B cell (primary cell): Measurements from ENCODE around the gene WDFY4. TPM values are rescaled to one million over a fixed set of nuclear protein-coding genes. Genes with fewer than 3 reads are reported as not detected.

ENCODE experiments used
- ATAC-seq: fragments of 200-7000 bp; cut with Tn5 transposase; one replicate; pipeline ENCODE4 v1.10.0; 2021; ENCODE audit warnings: low read depth, mild to moderate bottlenecking, moderate number of reproducible peaks, moderate library complexity
- CTCF ChIA-PET: fragments of 350-600 bp; sonication (Branson Sonifier 250); formaldehyde crosslinking; loops from one replicate; lab custom pipeline; 2021; ENCODE audit warnings: antibody characterized with exemption, inconsistent platforms; lab: Charles Lee
- POLR2A ChIA-PET: fragments of 350-600 bp; sonication (Branson Sonifier 250); formaldehyde crosslinking; loops from one replicate; lab custom pipeline; 2021; ENCODE audit warnings: antibody characterized with exemption; lab: Charles Lee
- DNase-seq: peaks from one replicate; pipeline ENCODE4 v3.0.0; 2013
- H2AFZ ChIP-seq: 2 replicates; pipeline ENCODE4 v1.6.1; 2012; ENCODE audit warnings: mild to moderate bottlenecking, low read depth, low read length; ENCODE audit not compliant: insufficient read depth, poor library complexity, severe bottlenecking
- H3K27ac ChIP-seq, 2 donors: 1 replicate in 1 of 2; 2 replicates in 1 of 2; pipeline ENCODE4 v1.5.1; 2012 to 2013; ENCODE audit warnings: low read length in 2 of 2, mild to moderate bottlenecking in 2 of 2, moderate library complexity in 1 of 2
- H3K27me3 ChIP-seq, 4 experiments: fragments of 200-600 bp in 1 of 4; sonication (generic) in 1 of 4; replicated peaks in 1 of 4; 1 replicate in 2 of 4; 2 replicates in 2 of 4; pipeline versions ENCODE4 v1.6.1 to v1.7.0; 2013 to 2016; ENCODE audit warnings: low read length in 3 of 4, mild to moderate bottlenecking in 2 of 4, mixed read lengths in 1 of 4, moderate library complexity in 1 of 4; ENCODE audit not compliant: insufficient read depth in 4 of 4, control insufficient read depth in 3 of 4; ENCODE audit errors: control extremely low read depth in 1 of 4
- H3K36me3 ChIP-seq, 2 experiments: replicated peaks in 1 of 2; 1 replicate in 1 of 2; 2 replicates in 1 of 2; pipeline versions ENCODE4 v1.6.1 to v1.7.1; 2013; ENCODE audit warnings: low read length in 1 of 2; ENCODE audit not compliant: insufficient read depth in 2 of 2, control insufficient read depth in 1 of 2; ENCODE audit errors: control extremely low read depth in 1 of 2, extremely low read depth in 1 of 2
- H3K4me1 ChIP-seq, 2 donors: fragments of 200-600 bp in 1 of 2; sonication (generic) in 1 of 2; 1 replicate in 1 of 2; 2 replicates in 1 of 2; pipeline versions ENCODE4 v1.5.1 to v1.6.1; 2013 to 2017; ENCODE audit warnings: low read length in 2 of 2; ENCODE audit not compliant: control insufficient read depth in 2 of 2, insufficient read depth in 2 of 2
- H3K4me2 ChIP-seq: replicated peaks from 2 replicates; pipeline ENCODE3; 2012; ENCODE audit warnings: mild to moderate bottlenecking, low read depth, low read length; ENCODE audit not compliant: poor library complexity, severe bottlenecking
- H3K4me3 ChIP-seq, 5 experiments: fragments of 200-600 bp in 1 of 5; sonication (generic) in 1 of 5; 1 replicate in 3 of 5; 2 replicates in 2 of 5; pipeline versions ENCODE4 v1.5.1 to v1.7.0; 2011 to 2016; ENCODE audit warnings: low read length in 4 of 5, mild to moderate bottlenecking in 4 of 5, low read depth in 2 of 5, control low read depth in 1 of 5, moderate library complexity in 1 of 5; ENCODE audit not compliant: insufficient read depth in 1 of 5; ENCODE audit errors: control extremely low read depth in 1 of 5, extremely low read depth in 1 of 5
- H3K79me2 ChIP-seq: fragments of 200-600 bp; sonication (generic); one replicate; pipeline ENCODE4 v1.6.0; 2016; ENCODE audit warnings: low read length; ENCODE audit not compliant: control insufficient read depth, insufficient read depth
- H3K9ac ChIP-seq: fragments of 200-600 bp; sonication (generic); 2 replicates; pipeline ENCODE4 v1.6.1; 2017; ENCODE audit warnings: mild to moderate bottlenecking, low read length, moderate library complexity
- H3K9me3 ChIP-seq, 3 donors: one replicate each; pipeline versions ENCODE4 v1.6.1 to v1.7.1; 2013; ENCODE audit warnings: low read length in 2 of 3; ENCODE audit not compliant: control insufficient read depth in 2 of 3, insufficient read depth in 1 of 3; ENCODE audit errors: control extremely low read depth in 1 of 3
- H4K20me1 ChIP-seq: 2 replicates; pipeline ENCODE4 v1.6.0; 2012; ENCODE audit warnings: mild to moderate bottlenecking, low read length; ENCODE audit not compliant: insufficient read depth, control insufficient read depth, poor library complexity, severe bottlenecking
- H3K27ac Mint-ChIP-seq: one replicate; pipeline ENCODE4 v1.8.0; 2021; ENCODE audit warnings: mixed read lengths
- H3K27me3 Mint-ChIP-seq: one replicate; pipeline ENCODE4 v1.8.0; 2021; ENCODE audit warnings: mixed read lengths
- H3K4me1 Mint-ChIP-seq: one replicate; pipeline ENCODE4 v1.8.0; 2021; ENCODE audit warnings: mixed read lengths
- H3K4me3 Mint-ChIP-seq: one replicate; pipeline ENCODE4 v1.8.0; 2021; ENCODE audit warnings: mixed read lengths
- H3K9me3 Mint-ChIP-seq: one replicate; pipeline ENCODE4 v1.8.0; 2022; ENCODE audit warnings: mixed read lengths; ENCODE audit not compliant: insufficient read depth
- CTCF ChIP-seq: fragments of 200-600 bp; IDR thresholded peaks from one replicate; pipeline ENCODE4 v1.8.0; 2022; ENCODE audit warnings: antibody characterized with exemption, mild to moderate bottlenecking
- EZH2 ChIP-seq: IDR thresholded peaks from 2 replicates; pipeline ENCODE4 v1.6.1; 2012; ENCODE audit warnings: borderline replicate concordance, low read depth, mild to moderate bottlenecking, moderate library complexity, low read length; ENCODE audit not compliant: insufficient read depth, poor library complexity, severe bottlenecking
- WGBS: methylation state at CpG from one replicate; pipeline ENCODE4 v1.1.5; 2013; ENCODE audit warnings: missing lambda C conversion rate; ENCODE audit not compliant: insufficient coverage; 5-methylcytosine and 5-hydroxymethylcytosine counted together
- intact Hi-C: fragments of 100-400 bp; cut with micrococcal nuclease; formaldehyde crosslinking; loops from one replicate; pipeline ENCODE4 v1.10.0; 2022
- polyA plus RNA-seq: library from polyadenylated mRNA; depleted of rRNA; stranded (reverse); fragments of >200 nt; gene quantifications from 2 replicates; pipeline ENCODE4 v1.2.3, GENCODE V29; 2012
- total RNA-seq, 2 donors: library from RNA; stranded (reverse); fragments of 120-200 nt in 1 of 2; gene quantifications; 1 replicate in 1 of 2; 2 replicates in 1 of 2; pipeline versions ENCODE4 v1.2.3 to v1.2.4, GENCODE V29; 2013 to 2022

WDFY4 gene
- total and polyA plus RNA-seq, 2 donors (not counting 1 experiment from before 2014, with no cell fraction given), result 262 to 560 TPM

- Mint-ChIP-seq H3K4me1 (peaks cover 45% of the 10 kb centered on the region), H3K9me3 (peaks cover 3% of the 10 kb centered on the region), H3K4me3 (no peak overlapping the region), H3K27me3 (peaks cover 26% of the 10 kb centered on the region), H3K27ac (peak overlapping the region; percentile 34)
- ChIA-PET CTCF (interaction anchor here (5.8 to 10.3 kb wide), 2 partner anchors 20 to 30 kb away, joined by 53 to 100 read pairs; partner anchors contain the start of gene ARHGAP22), POLR2A (no interaction called here)
- Histone ChIP-seq H3K27me3 (peaks cover 0 to 31% (median 16%) of the 10 kb centered on the region in 4 experiments), H3K4me2 (no peak overlapping the region), H2AFZ (no peak overlapping the region), H3K79me2 (no peaks in the 10 kb centered on the region), H4K20me1 (peaks cover 30% of the 10 kb centered on the region), H3K9me3 (peaks cover 7 to 9% (median 8%) of the 10 kb centered on the region in 3 donors), H3K9ac (no peak overlapping the region), H3K36me3 (no peaks in the 10 kb centered on the region), H3K4me1 (peaks cover 40% of the 10 kb centered on the region in 2 donors), H3K4me3 (no peak overlapping the region), H3K27ac (no peak overlapping the region)
- intact Hi-C loops, result no loop called here
- no peak for TF ChIP-seq EZH2
- TF ChIP-seq CTCF, result no peak
- WGBS, result 100% methylated on average over 3 of the region's 3 CpGs
- no peak for DNase-seq
- no peak for ATAC-seq
Measured at GRCh38 chr10:48636901-48637300, 47.8 kb upstream of the WDFY4 start.

- Mint-ChIP-seq H3K27me3 (peaks cover 26% of the 10 kb centered on the region), H3K4me1 (peaks cover 43% of the 10 kb centered on the region), H3K9me3 (peaks cover 3% of the 10 kb centered on the region), H3K4me3 (no peak overlapping the region), H3K27ac (no peak overlapping the region)
- Histone ChIP-seq H3K27me3 (peaks cover 0 to 27% (median 16%) of the 10 kb centered on the region in 4 experiments), H2AFZ (no peak overlapping the region), H4K20me1 (peaks cover 25% of the 10 kb centered on the region), H3K36me3 (no peaks in the 10 kb centered on the region), H3K9ac (no peak overlapping the region), H3K79me2 (no peaks in the 10 kb centered on the region), H3K27ac (no peak overlapping the region), H3K4me2 (no peak overlapping the region), H3K4me3 (no peak overlapping the region), H3K4me1 (peaks cover 37 to 39% of the 10 kb centered on the region in 2 donors), H3K9me3 (peaks cover 7 to 10% (median 8%) of the 10 kb centered on the region in 3 donors)
- 90% methylated on average over 1 of the region's 4 CpGs for WGBS
- CTCF ChIA-PET, result interaction anchor here (1.4 to 10.3 kb wide), 8 partner anchors 9 to 64 kb away, joined by 3 to 100 read pairs (median 8); no protein-coding TSS in a partner anchor
- TF ChIP-seq EZH2, result no peak
- no peak for TF ChIP-seq CTCF
- POLR2A ChIA-PET, result no interaction called here
- no peak for DNase-seq
- ATAC-seq, result no peak
- intact Hi-C loops, result no loop called here
Measured at GRCh38 chr10:48638158-48638557, 46.5 kb upstream of the WDFY4 start.
